A549 (cell line): ENCODE measurements around the gene MRPL14.

Source experiments
- CEBPB ChIP-seq, 2 experiments: fragments of >200 bp in 1 of 2; sonication (Bioruptor Twin) in 1 of 2; formaldehyde crosslinking in 1 of 2; IDR thresholded peaks; 2 replicates each; pipeline ENCODE4 v1.6.1; 2012 to 2016
- EP300 ChIP-seq, 2 experiments: fragments of >200 bp; sonication (Bioruptor Twin); formaldehyde crosslinking; IDR thresholded peaks; 2 replicates in 1 of 2; 3 replicates in 1 of 2; pipeline ENCODE4 v1.6.1; 2016 to 2017
- ESRRA ChIP-seq: fragments of 150-350 bp; IDR thresholded peaks from 2 replicates; pipeline ENCODE4 v1.6.1; 2014; ENCODE audit warnings: mild to moderate bottlenecking, low read length, borderline replicate concordance
- HEYL ChIP-seq: fragments of 250-450 bp; sonication (Bioruptor Pico); IDR thresholded peaks from 2 replicates; pipeline ENCODE4 v1.8.0; 2021; ENCODE audit warnings: mild to moderate bottlenecking, moderate library complexity
- HOXA7 ChIP-seq: fragments of 250-450 bp; sonication (Bioruptor Pico); IDR thresholded peaks from 2 replicates; pipeline ENCODE4 v1.5.0; 2020; ENCODE audit warnings: mild to moderate bottlenecking, moderate library complexity
- MAZ ChIP-seq: fragments of 150-350 bp; IDR thresholded peaks from 2 replicates; pipeline ENCODE4 v1.6.1; 2014; ENCODE audit warnings: antibody characterized with exemption, low read depth, low read length, borderline replicate concordance
- MYC ChIP-seq: IDR thresholded peaks from 2 replicates; pipeline ENCODE4 v1.6.1; 2012; ENCODE audit warnings: mild to moderate bottlenecking, inconsistent platforms, low read length, improper control_type of control experiment, borderline replicate concordance
- PHF8 ChIP-seq: fragments of 200-600 bp; sonication (generic); IDR thresholded peaks from 2 replicates; pipeline ENCODE4 v1.6.1; 2016; ENCODE audit warnings: low read depth, mild to moderate bottlenecking, antibody characterized with exemption, moderate library complexity, borderline replicate concordance
- POLR2A ChIP-seq: IDR thresholded peaks from 2 replicates; pipeline ENCODE4 v1.6.1; 2012; ENCODE audit warnings: mild to moderate bottlenecking, low read length
- POLR2AphosphoS2 ChIP-seq: conservative IDR thresholded peaks from 2 replicates; pipeline ENCODE4 v1.6.1; 2012; ENCODE audit warnings: low read length, improper control_type of control experiment, inconsistent platforms
- RFX5 ChIP-seq: fragments of 450-650 bp; IDR thresholded peaks from 2 replicates; pipeline ENCODE4 v1.7.1; 2014; ENCODE audit warnings: antibody characterized with exemption, mild to moderate bottlenecking, moderate library complexity
- SMC3 ChIP-seq: fragments of >200 bp; sonication (Bioruptor Twin); formaldehyde crosslinking; IDR thresholded peaks from 3 replicates; pipeline ENCODE4 v1.6.1; 2018; ENCODE audit warnings: inconsistent platforms
- SREBF2 ChIP-seq: fragments of 450-650 bp; IDR thresholded peaks from 2 replicates; pipeline ENCODE4 v1.6.1; 2014; ENCODE audit warnings: mild to moderate bottlenecking, moderate library complexity
- TF ChIP-seq, protein P1 (sequence below): fragments of >200 bp; sonication (Bioruptor Twin); formaldehyde crosslinking; IDR thresholded peaks from 3 replicates; pipeline ENCODE4 v1.5.1; 2016

- TF ChIP-seq, protein P1, sequence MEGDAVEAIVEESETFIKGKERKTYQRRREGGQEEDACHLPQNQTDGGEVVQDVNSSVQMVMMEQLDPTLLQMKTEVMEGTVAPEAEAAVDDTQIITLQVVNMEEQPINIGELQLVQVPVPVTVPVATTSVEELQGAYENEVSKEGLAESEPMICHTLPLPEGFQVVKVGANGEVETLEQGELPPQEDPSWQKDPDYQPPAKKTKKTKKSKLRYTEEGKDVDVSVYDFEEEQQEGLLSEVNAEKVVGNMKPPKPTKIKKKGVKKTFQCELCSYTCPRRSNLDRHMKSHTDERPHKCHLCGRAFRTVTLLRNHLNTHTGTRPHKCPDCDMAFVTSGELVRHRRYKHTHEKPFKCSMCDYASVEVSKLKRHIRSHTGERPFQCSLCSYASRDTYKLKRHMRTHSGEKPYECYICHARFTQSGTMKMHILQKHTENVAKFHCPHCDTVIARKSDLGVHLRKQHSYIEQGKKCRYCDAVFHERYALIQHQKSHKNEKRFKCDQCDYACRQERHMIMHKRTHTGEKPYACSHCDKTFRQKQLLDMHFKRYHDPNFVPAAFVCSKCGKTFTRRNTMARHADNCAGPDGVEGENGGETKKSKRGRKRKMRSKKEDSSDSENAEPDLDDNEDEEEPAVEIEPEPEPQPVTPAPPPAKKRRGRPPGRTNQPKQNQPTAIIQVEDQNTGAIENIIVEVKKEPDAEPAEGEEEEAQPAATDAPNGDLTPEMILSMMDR = no peak
- TF ChIP-seq MYC (no peak), POLR2A (no peak), CEBPB (IDR thresholded peaks at IDR 0.05) (no peak), SMC3 (no peak), POLR2AphosphoS2 (no peak), ESRRA (no peak), PHF8 (no peak), EP300 (IDR thresholded peaks at IDR 0.05) (no peak), MAZ (no peak), SREBF2 (no peak), HEYL (no peak), RFX5 (no peak), HOXA7 (CRISPR knock-in tag) (no peak)
Measured at GRCh38 chr6:44085219-44085618, 42.0 kb downstream of the MRPL14 start.
